NCI-H1694 (cell line): ENCODE data around the gene IRF8.
"Not testable (repeated sequence)": the region's sequence is repeated elsewhere in the genome, so short reads cannot be mapped to it uniquely, and the experiment has no call there.

Experiments
- DNase-seq: peaks from one replicate; lab custom pipeline; 2025; lab: John Stamatoyannopoulos, UW

The IRF8 gene, protein sequence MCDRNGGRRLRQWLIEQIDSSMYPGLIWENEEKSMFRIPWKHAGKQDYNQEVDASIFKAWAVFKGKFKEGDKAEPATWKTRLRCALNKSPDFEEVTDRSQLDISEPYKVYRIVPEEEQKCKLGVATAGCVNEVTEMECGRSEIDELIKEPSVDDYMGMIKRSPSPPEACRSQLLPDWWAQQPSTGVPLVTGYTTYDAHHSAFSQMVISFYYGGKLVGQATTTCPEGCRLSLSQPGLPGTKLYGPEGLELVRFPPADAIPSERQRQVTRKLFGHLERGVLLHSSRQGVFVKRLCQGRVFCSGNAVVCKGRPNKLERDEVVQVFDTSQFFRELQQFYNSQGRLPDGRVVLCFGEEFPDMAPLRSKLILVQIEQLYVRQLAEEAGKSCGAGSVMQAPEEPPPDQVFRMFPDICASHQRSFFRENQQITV

DNA sequence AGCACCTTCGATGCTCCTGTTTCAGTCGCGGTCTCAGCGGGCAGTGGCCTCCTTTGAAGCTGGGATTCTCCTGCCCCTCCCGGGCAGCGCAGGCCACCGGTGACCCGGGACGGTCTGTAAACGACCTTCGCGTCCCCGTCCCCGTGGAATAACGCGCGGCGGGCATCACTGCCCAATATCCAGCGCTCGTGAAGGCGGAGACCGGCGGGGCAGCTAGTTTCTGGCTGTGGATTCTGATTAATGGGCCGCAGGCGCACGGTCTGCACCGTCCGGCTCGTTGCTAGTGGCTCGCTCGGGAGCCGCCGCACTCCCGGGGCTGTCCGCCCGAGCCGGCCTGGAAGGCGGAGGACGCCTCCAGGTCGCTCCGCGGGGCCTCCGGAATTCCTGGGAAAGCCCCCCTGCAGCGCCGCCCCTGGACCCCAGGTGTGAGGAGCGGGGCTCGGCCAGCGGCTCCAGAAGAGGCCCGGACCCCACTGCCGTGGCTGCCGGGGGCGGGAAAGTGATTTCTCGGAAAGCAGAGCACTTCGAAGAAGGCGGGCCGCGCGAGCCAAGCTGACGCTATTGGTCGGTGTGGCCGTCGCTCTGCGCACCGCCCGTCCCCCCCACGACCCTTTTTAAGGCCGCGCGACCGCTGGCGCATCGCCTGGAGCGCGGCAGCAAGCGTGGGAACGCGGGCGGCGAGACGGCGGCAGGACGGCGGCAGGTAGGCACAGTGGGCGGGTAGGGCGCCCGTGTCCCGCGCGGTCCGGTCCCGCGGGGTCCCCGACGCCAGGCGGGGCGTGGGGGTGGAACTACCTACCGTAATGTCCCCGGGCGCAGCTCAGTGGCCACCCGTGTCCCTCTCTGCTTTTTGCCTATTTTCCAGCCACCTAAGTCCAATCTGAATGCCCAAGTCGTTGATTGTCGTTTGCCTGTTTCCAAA, at the start of gene IRF8:
Gene IRF8, plus strand, starts transcription at position 642 of the 922 bp plus-strand sequence. CDS start 3,854 bp downstream, outside the sequence.
- DNase-seq: peak; percentile 67

DNA sequence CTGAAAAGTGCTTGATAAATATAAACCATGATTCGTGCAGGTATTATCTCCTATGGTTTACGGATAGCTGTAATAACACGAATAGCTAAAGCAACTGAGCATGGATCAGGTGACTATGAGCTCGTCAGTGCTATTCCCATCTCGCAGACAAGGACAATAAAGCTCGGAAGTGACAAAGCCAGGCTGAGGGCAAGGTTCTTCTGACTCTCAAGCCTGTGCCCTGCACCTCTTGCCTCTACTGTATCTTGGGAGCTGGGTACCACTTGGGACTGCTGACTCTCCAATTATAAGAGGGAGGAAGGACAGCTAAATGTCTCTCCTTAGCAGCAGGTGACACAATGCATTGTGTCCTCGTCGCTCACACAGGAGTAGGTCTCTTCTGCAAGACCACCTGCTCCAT, 49.6 kb upstream of the IRF8 start:
- DNase-seq: no peak

DNA sequence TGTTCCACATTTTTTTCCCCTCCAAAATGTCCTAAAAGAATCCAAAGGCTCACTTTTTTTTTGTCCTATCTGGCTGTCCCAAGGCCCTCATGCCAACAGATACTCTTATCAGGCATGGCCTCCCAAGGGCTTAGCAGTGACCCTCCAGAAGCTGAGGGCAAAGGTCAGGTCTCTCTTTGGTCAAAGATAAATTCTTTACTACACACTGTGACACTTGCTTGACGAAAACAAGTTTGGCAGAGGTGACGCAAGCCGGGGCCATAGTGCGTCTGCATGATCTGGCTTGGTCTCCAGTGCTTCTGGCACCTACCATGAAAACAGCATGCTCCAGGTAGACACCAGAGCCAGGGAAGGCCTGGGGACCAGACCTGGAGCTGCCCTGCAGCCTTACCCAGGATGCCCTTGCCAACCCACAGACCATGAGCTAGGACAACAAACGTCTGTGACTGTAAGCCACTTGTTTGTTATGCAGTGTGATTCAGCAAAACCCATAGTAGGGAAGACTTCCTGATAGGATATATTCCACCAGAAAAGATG, 48.5 kb upstream of the IRF8 start:
- no peak for DNase-seq

DNA sequence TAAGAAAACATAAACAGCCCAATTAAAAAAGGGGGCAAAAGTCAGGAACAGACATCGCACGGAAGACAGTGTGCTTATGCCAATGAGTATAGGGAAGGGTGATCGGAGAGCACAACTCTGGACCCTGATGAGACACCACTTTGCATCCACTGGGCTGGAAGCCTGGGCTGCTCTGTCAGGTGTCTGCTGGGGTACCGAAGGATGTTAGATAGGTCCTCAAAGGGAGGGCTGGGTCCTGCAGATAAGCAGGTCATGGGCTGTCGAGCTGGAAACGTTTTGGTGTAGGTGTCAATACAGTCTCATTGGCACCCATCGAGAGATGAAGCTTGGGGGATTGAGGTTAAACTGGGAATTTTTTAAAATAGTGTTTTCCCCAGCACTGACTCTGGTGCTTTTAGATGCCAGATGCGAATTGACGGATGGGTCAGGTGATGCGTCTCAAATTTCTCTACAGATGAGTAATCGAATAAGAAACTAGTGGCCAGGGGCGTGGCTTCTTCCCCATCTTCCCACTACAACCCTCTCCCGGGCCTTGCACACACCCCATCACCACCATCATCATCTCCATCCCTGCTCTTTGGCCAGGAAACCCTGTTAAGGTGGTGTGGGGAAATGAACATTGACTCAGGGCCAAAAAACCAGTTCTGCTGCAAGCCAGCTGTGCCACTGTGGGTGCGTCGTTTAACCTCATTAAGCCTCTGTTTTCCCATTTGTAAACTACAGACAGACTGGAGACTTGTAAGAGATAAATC, 47.8 kb upstream of the IRF8 start:
- DNase-seq: peak; percentile 14

DNA sequence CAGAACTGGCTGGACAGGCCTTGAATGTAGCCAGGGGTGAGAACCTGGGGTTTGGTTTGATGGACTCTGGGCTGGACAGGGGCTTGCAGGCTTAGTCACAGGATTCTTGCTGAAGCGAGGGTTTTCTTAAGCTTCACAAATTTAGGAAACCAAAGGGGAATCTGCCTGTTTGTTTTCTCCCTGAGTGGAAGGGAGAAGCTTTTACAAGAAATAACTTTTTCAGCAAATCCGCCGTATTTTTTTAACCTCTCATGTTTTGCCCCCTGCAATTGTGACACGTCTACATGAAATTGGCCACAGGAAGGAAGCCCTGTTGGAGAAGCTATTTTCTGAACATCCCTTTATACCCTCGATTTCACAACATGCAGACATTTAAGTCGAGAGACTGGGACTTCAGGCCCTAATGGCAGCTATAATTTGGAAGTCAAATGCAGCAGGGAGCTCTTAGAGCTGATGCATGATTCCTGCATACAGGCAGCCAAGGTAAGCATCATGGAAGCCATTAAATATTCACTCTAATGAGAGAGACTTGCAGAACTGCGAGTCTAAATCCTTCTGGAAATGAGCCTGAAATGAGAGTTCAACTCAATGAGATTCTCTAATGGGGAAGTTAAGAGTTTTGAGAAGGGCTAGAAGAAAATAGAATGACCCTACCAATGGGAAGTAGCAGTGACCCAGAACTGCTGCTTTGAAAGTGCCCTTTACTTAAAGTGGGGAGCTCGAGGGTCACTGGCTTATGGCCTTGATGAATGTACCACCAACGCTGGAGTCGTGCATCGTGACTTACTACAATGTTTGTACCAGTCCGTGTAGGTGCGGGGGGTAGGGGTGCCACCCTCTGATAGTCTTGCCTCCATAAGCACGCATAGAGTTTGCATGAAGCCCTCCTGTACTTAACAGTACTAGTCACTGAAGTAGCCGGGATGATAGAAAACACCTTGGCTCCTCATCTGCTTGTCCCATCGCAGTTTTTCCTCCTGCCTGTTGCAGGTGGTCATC, 45.1 kb upstream of the IRF8 start:
- no peak for DNase-seq

DNA sequence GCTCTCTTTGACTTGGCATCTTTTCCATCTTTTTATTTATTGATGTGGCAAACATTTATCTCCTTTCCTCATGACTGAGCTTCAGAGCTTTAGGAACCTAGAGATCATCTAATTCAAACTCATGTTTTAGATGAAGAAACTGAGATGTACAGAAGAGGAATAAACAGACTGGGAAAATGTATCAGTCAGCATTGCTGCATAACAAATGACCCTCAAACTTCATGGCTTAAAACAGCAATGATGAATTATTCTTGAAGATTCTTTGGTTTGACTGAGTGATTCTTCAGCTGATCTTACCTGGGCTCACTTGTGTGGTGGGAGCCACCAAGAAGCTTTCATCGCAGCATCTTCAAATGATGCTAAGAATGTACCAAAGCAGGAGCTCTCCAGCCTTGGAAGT, 44.0 kb upstream of the IRF8 start:
- no peak for DNase-seq

DNA sequence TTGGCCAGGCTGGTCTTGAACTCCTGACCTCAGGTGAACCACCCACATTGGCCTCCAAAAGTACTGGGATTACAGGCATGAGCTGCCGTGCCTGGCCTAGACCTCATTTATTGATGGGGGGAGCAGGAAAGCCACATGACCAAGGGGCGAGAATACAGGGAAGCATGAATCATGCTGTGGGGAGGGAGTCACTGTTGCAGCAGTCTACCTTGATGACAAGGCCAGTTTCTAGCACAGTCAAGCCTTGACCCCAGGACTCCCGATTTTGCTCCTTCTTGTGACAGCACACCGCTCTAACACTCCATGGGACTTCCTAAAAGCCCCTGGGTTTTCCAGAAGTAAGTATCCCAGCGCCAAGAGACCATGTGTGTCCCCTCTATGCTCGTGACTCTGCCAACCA, 42.9 kb upstream of the IRF8 start:
- DNase-seq: no peak

DNA sequence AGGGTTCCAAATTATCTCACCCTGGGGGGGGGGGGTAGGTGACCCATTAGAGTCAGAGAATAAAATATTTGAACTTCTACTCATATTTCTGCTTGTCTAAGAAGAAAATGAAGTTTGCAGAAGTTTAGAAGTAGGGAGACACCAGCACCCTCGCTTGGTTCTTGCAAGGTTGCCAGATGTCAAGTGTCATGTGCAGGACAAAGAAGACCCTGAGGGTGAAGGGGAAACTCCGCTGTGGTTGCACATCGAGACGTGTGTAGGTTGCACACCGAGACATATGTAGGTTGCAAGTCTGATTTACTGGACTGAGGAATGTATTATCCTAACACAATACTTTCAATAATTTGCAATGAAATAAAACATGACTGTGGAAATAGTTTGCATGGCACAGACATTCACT, 42.4 kb upstream of the IRF8 start:
- DNase-seq: no peak

DNA sequence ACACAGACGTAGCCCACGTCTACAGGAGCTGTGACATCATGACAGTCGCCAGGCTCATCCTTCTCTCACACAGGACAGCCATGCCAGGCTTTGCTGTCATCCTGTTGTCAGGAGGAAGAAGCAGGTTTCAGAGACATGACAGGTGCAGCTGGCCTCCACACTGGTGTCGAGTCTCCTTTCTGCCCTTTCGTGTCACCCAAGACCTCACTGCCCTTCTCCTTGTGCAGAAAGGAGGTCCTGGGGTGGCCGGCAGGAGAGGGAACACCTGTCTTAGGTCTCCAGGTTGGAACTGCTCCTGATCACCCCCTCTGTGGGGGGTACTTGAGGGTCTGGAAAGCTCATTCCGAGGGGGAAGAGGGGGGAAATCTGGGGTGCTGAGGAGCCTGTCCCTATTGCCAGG, 41.6 kb upstream of the IRF8 start:
- DNase-seq: no peak

DNA sequence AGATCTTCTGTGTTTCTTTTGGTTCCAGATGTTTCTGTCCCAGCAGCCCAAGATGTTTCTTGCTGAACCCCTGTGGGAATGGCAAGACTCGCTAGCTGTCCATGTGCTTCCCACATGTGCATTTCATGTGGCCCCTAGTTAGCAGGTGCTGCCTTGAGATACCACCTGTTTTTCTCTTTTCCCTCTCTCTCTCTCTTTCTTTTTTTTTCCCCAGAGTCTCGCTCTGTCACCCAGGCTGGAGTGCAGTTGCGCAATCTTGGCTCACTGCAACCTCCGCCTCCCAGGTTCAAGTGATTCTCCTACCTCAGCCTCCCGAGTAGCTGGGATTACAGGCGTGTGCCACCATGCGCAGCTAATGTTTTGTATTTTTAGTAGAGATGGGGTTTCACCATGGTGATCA, 40.4 kb upstream of the IRF8 start:
- DNase-seq: not testable (repeated sequence)

DNA sequence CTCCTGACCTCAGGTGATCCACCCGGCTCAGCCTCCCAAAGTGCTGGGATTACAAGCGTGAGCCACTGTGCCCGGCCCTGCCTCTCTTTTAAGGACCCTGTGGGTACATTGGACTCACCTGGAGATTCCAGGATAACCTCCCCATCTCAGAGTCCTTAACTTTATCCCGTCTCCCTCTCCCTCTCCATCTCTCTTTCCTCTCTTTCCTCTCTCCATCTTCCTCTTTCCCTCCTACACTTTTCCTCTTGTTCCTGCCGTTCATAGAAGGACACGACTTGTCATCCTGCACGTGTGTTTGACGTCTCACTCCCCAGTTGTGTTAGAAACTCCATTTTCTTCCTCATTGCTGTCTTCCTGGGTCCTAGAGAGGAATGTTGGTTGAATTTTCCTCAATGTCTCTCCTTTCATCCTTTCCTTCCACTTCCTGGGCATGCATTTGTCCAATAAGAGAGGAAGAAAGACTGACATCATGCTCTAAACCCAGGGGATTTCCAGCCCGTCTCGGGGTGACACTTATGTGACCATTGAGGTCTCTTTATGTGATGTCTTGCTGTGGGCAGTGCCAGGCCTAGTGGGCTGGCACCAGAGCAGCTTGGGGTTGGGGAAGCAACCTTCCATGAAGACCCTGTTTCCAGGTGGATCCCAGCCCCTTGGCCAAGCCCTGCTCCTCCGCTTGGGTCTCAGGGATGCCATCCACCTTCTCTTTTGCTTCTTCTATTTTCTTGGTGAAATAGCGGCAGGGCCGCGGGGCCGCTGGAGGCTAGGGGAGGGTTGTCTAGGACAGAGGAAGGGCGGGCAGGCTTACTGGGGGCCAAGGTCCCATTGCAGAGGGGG, 39.8 kb upstream of the IRF8 start:
- DNase-seq: no peak

DNA sequence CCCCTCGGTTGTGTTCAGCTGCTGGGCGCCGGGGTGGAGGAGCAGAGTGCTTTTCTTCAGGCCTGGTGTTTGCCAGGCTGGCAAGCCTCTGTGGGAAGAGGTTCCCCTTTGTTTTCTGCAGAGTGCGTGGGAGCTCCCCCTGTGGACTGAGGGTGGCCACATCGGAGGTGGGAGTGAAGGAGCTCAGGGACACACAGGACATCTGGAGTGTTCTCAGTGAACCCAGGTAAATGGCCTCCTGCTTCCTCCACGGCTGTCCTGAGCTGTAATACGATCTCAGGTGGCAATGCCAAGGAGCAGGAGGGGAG, 39.2 kb upstream of the IRF8 start:
- DNase-seq: no peak

DNA sequence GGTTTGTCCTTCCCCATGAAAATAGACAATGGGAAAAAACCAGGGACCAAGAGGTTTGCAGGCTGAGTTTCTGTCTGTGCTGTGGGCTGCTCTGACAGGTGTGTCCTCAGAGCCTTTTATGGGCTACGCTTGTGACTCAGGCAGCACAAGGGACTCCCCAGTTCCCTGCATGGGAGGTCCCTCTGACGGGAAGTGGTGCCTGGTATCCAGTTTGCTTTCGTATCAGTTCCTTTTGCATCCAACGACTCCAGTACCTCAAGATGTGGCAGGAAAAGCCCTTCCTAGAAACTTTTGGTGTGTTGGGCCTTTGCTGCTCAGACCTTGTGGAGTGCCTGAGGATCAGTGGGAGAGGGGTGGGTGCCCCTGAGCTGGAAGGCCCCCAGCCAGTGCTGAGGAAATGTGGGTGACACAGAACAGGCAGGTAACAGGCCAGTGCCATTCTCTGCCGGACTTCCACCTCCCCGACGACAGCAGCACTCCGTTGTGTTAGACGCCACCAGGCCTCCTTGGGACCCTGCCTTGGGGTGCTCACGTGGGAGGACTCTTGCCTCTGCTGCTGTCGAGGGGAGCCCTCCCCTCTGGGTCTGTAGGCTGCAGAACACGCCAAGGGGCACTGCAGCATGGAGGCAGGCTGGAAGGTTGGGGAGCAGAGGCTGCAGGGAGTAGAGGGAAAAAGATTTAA, 38.4 kb upstream of the IRF8 start:
- no peak for DNase-seq

DNA sequence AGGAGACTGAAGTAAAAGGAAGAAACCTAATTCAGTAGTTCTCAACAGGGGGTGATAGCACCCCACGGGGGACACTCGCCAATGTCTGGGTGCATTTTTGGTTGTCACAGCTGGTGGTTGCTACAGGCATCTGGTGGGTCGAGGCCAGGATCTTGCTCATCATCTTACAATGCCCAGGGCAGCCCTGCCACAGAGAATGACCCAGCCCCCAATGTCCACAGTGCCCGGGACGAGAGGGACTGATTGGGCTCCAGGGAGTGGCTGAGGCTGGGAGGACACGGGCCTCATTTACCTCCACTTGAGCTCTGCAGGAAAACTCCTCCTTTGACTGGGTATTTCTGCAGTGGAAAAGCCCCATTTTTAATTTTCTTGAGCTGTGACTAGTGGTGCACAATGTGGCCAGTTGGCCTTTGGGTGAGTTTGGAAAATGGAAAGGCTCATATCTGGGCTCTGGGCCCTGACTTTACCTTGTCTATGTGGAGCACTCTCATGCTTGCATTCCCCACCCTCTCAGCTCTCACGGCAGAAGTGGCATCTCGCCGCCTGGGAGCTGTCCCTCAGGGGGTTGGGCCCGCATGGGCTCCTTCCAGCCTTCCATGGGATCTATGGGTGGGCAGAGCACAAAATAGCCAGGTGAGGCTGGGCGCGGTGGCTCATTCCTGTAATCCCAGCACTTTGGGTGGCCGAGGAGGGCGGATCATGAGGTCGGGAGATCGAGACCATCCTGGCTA, 37.7 kb upstream of the IRF8 start:
- no peak for DNase-seq

DNA sequence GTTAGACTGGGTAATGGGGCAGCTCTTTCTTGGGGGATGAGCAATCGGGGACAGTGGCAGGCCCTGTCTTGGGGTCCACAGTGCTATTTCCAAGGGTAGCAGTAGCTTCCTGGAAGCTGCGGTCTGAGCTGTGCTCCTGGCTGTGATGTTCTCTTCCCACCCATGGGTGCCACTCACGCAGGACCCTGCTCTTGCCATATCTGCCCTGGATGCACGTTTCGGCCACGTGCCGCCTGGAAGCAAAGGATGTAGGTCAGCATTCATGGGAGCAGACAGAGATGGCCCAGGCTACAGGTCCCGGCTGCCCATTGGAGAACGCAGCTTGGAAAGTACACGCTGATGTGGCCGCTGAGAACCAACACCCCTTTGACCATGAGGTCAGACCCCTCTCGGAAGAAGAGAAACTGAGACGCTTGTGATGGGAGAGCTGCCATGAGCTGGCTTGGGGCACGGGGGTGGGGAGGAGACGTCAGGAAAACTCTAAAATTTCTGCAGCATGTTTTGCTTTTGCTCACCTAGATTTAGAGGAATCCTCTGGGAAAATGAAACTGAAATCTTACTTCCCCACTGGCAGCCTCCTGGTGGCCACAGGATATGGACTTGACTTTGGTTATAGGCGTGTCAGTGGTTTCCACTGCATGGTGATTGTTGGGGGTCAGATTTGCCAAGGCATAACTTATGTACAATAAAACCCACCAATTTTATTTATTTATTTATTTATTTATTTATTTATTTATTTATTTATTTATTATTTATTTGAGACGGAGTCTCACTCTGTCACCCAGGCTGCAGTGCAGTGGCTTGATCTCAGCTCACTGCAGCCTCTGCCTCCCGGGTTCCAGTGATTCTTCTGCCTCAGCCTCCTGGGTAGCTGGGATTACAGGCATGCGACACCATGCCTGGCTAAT, 36.2 kb upstream of the IRF8 start:
- DNase-seq: no peak

DNA sequence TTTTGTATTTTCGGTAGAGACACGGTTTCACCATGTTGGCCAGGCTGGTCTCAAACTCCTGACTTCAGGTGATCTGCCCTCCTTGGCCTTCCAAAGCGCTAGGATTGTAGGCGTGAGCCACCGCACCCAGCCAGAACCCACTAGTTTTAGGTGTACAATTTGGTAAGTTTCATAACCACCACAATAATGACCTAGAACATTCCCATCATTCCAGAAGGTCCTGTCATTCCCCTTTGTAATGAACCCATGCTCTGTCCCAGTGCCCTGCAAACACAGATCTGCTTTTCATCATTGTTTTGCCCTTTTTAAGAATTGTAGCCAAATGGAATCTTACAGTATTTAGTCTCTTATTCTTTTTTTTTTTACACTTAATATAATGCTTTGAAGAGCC, 35.6 kb upstream of the IRF8 start:
- no peak for DNase-seq

DNA sequence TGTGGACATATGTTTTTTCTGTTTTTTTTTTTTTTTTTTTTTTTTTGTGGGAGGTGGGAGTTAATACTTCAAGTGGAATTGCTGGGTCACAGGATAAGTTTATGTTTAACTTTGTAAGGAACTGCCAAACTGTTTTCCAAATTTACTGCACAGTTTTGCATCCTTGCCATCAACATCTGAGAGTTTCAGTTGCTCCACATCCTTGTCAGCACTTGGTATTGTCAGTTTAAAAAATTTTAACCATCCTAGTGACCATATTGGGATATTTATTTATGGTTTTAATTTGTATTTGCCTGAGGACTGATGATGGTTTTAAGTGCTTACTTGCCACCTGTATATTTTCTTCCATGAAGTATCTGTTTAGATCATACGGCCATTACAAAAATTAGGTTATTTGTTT, 34.0 kb upstream of the IRF8 start:
- no peak for DNase-seq

DNA sequence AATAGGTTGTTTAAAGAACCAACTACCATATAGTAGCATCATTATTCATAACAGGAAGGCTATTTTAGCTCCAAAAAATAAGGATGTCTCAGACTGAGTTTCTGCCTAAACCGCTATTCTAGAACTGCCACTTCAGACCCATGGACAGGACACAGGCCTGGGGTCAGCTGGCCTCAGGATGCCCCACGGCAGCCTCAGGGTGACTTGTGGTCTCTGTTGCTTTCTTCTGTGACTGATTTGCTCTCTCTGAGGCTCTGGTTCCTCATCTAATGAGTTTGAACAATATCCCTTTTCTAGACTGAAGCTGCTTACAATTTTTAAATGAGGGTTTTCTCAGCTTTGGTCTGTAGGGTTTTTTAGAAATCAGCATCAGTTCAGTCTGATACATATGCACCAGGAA, 31.8 kb upstream of the IRF8 start:
- no peak for DNase-seq
